ENCODE data around the gene SIAH1. TPM values are rescaled to one million over a fixed set of nuclear protein-coding genes. Genes with fewer than 3 reads are reported as not detected.
"Not testable (repeated sequence)": the region's sequence is repeated elsewhere in the genome, so short reads cannot be mapped to it uniquely, and the experiment has no call there.

The SIAH1 gene
- polyA plus RNA-seq, 2 donors = 8.7 to 12.3 TPM

DNA sequence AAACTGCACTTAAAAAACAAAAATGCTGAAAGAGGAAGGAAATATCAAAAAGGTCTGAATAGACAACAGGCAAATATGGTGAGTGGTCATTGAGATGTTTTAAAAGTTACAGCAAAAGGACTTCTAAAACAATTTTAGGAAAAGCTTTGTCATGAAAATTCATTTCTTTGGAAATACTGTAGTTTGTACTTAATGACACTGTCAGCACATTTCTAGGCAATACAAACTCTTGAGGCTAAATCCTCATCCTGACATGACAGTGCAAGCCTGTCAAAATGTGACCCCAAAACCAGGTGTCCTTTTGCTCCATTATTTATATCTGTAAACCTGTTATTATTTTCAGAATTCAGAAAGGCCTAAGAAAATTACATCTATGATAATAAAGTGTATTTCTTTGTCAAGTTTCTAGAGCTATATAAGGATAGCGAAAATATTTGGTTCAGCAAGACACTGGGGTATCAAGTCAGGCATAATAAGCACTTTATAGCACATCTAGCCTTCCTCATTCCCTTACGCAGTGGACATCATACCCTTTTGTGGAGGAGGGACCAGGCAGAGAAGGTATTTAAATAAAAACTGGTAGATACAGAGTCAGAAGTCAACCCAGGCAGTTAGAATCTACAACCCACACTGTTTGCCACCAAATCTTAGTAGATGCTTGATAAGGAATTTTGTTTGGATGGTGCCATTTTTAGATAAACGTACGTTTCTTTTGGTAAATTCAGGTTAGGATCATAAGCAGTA, 28.4 kb downstream of the SIAH1 start:
- H3K9me3 ChIP-seq (ENCODE audit: control insufficient read depth in 2 of 2, insufficient read depth in 1 of 2, low read depth in 1 of 2, low read length in 1 of 2) = no peaks in the 10 kb centered on the region
- H3K4me1 ChIP-seq (ENCODE audit: control insufficient read depth in 2 of 2, insufficient read depth in 2 of 2, low read length in 1 of 2) = no peaks in the 10 kb centered on the region
- H3K4me3 ChIP-seq (ENCODE audit: low read depth in 1 of 2, low read length in 2 of 2) = no peak overlapping the region
- H3K27me3 ChIP-seq (ENCODE audit: control insufficient read depth in 1 of 2, insufficient read depth in 2 of 2, low read length in 2 of 2) = no peaks in the 10 kb centered on the region
- H3K36me3 ChIP-seq (ENCODE audit: control insufficient read depth in 2 of 2, insufficient read depth in 2 of 2, low read length in 1 of 2) = peaks cover 1 to 5% of the 10 kb centered on the region in 2 donors
- H3K27ac ChIP-seq (ENCODE audit: low read depth in 2 of 2, low read length in 1 of 2) = no peak overlapping the region
- WGBS, 2 donors = 86 to 93% methylated on average over 4 of the region's 4 CpGs

DNA sequence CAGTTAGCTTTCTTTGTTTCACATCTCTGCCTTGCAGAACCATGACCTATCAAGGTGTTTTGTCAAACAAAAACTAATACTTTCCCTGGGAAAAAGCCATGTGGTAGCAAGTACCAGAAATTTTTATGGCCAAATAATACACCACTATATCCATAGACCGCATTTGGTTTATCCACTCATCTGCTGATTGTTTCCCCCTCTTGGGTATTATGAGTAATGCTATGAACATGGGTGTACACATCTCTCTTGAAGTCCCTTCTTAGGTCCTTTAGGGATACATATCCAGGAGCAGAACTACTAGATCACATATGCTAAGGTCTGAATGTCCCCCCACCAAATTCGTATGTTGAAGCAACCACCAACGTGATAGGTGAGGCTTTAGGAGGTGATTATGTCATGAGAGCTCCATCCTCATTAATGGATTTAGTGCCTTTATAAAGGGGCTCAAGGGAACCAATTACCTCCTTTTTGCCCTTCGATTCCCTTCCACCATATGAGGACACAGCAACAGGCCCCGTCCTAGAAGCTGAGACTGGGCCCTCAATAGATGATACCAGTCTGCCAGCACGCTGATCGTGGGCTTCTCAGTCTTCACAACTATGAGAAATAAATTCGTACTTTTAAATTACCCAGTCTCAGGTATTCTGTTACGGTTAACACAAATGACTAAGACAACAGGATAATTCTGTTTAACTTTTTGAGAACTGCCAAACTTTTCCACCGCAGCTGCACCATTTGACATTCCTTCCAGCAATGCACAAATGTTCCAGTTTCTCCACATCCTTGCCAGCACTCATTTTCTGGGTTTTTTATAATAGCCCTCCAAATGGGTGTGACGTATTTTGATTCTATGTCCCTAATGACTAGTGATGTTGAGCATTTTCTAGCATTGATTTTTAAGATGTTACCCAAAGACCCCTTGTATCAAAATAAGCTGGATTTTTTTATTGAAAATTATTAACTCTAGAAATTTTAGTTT, 30.0 kb downstream of the SIAH1 start:
- 87 to 91% methylated on average over 11 of the region's 11 CpGs for WGBS, 2 donors

DNA sequence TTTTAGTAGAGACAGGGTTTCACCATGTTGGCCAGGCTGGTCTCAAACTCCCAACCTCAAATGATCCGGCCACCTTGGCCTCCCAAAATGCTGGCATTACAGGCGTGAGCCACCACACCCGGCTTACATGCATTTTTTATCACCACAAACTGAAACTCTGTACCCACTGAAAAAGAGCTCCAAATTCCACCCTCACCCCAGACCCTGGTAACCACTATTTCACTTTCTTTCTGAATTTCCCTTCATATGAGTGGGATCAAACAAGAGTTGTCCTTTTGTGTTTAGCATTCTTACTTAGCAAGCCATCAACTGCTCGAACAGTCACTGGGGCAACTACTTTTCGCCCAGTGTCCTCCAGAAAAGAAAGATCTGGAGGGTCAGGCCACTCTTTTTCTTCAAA, 30.8 kb downstream of the SIAH1 start:
- not testable (repeated sequence) for H3K4me3 ChIP-seq (ENCODE audit: low read depth in 1 of 2, low read length in 2 of 2); H3K27ac ChIP-seq (ENCODE audit: low read depth in 2 of 2, low read length in 1 of 2); H3K36me3 ChIP-seq (ENCODE audit: control insufficient read depth in 2 of 2, insufficient read depth in 2 of 2, low read length in 1 of 2); H3K9me3 ChIP-seq (ENCODE audit: control insufficient read depth in 2 of 2, insufficient read depth in 1 of 2, low read depth in 1 of 2, low read length in 1 of 2); H3K4me1 ChIP-seq (ENCODE audit: control insufficient read depth in 2 of 2, insufficient read depth in 2 of 2, low read length in 1 of 2); H3K27me3 ChIP-seq (ENCODE audit: control insufficient read depth in 1 of 2, insufficient read depth in 2 of 2, low read length in 2 of 2)
- 91 to 92% methylated on average over 5 of the region's 5 CpGs for WGBS, 2 donors

More for the DNA sequence above, 30.0 kb downstream of the SIAH1 start:
- Histone ChIP-seq H3K4me1 (ENCODE audit: control insufficient read depth in 2 of 2, insufficient read depth in 2 of 2, low read length in 1 of 2) (no peaks in the 10 kb centered on the region), H3K4me3 (ENCODE audit: low read depth in 1 of 2, low read length in 2 of 2) (no peak overlapping the region), H3K27ac (ENCODE audit: low read depth in 2 of 2, low read length in 1 of 2) (no peak overlapping the region), H3K27me3 (ENCODE audit: control insufficient read depth in 1 of 2, insufficient read depth in 2 of 2, low read length in 2 of 2) (no peaks in the 10 kb centered on the region), H3K36me3 (ENCODE audit: control insufficient read depth in 2 of 2, insufficient read depth in 2 of 2, low read length in 1 of 2) (peaks cover 0 to 4% of the 10 kb centered on the region in 2 donors), H3K9me3 (ENCODE audit: control insufficient read depth in 2 of 2, insufficient read depth in 1 of 2, low read depth in 1 of 2, low read length in 1 of 2) (no peaks in the 10 kb centered on the region)

- H3K27me3 ChIP-seq (ENCODE audit: control insufficient read depth in 1 of 2, insufficient read depth in 2 of 2, low read length in 2 of 2) = no peaks in the 10 kb centered on the region
- no peak overlapping the region for H3K27ac ChIP-seq (ENCODE audit: low read depth in 2 of 2, low read length in 1 of 2)
- no peaks in the 10 kb centered on the region for H3K4me1 ChIP-seq (ENCODE audit: control insufficient read depth in 2 of 2, insufficient read depth in 2 of 2, low read length in 1 of 2)
- H3K9me3 ChIP-seq (ENCODE audit: control insufficient read depth in 2 of 2, insufficient read depth in 1 of 2, low read depth in 1 of 2, low read length in 1 of 2) = no peaks in the 10 kb centered on the region
- 27 to 28% methylated on average over 7 of the region's 7 CpGs for WGBS, 2 donors
- H3K36me3 ChIP-seq (ENCODE audit: control insufficient read depth in 2 of 2, insufficient read depth in 2 of 2, low read length in 1 of 2) = peaks cover 0 to 6% of the 10 kb centered on the region in 2 donors
- no peak overlapping the region for H3K4me3 ChIP-seq (ENCODE audit: low read depth in 1 of 2, low read length in 2 of 2)
Measured at GRCh38 chr16:48353565-48354163, 31.5 kb downstream of the SIAH1 start.

DNA sequence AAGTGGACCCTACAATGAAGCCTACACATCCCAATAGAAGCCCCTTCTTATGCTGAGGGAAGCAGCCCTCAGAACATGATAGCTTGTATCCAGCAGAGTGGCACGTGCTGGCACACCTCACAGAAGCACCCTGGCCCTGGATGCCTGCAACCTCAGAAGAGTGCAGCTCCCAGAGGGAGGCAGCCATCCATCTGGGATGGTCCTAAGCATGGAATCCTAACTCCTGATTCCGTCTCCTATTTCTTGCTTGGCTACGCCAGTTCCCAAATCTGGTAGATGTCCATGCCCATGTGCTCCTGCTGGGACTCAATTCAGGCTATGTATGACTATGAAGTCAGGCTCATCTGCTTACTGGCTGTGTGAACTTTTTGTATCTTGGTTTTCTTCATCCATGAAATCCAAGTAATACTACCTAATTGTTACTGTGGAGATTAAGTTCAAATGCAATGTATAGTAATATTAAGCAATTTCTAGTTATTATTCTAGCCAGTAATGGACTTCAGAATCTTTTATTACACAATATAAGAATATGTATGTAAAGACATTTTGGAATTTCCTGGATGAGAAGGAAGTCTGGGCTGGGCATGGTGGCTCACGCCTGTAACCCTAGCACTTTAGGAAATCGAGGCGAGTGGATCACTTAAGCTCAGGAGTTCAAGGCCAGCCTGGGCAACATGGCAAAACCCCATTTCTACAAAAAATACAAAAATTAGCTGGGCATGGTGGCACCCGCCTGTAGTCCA, 32.4 kb downstream of the SIAH1 start:
- Histone ChIP-seq H3K27ac (ENCODE audit: low read depth in 2 of 2, low read length in 1 of 2) (no peak overlapping the region), H3K4me3 (ENCODE audit: low read depth in 1 of 2, low read length in 2 of 2) (no peak overlapping the region), H3K36me3 (ENCODE audit: control insufficient read depth in 2 of 2, insufficient read depth in 2 of 2, low read length in 1 of 2) (peaks cover 0 to 10% of the 10 kb centered on the region in 2 donors), H3K4me1 (ENCODE audit: control insufficient read depth in 2 of 2, insufficient read depth in 2 of 2, low read length in 1 of 2) (no peaks in the 10 kb centered on the region), H3K27me3 (ENCODE audit: control insufficient read depth in 1 of 2, insufficient read depth in 2 of 2, low read length in 2 of 2) (no peaks in the 10 kb centered on the region), H3K9me3 (ENCODE audit: control insufficient read depth in 2 of 2, insufficient read depth in 1 of 2, low read depth in 1 of 2, low read length in 1 of 2) (no peaks in the 10 kb centered on the region)
- 80 to 84% methylated on average over 7 of the region's 7 CpGs for WGBS, 2 donors

DNA sequence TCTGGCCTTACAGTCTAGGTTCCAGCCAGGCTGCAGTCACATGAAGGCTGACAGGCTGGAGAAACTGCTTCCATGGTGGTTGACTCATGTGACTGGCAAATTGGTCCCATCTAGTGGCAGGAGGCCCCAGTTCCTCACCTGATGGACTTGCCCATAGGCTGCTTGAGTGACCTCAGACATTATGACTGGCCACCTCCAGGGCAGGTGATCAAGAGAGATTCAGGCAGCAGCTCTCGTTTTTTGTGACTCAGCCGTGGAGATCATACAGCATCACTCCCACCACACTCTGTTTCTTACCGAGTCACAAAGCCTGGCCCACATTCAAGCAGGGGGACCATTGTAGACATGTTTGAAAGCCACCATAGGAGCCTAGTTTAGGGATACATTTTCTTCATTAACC, 34.5 kb downstream of the SIAH1 start:
- 60 to 73% methylated on average over 3 of the region's 3 CpGs for WGBS, 2 donors

DNA sequence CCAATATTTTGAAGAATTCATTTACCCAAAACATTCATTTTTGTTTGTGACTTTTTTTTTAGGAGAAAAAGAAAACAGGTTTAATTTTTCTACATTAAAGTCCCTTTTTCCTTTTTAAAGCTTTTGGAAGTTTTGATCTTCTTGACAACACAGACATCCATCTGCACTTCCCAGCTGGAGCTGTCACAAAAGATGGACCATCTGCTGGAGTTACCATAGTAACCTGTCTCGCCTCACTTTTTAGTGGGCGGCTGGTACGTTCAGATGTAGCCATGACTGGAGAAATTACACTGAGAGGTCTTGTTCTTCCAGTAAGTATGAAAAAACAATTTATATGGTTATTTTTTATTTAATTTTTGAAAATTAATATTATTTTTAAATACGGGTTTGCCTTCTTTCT, 37.2 kb downstream of the SIAH1 start:
- 87 to 95% methylated on average over 4 of the region's 4 CpGs for WGBS, 2 donors
- Histone ChIP-seq H3K36me3 (ENCODE audit: control insufficient read depth in 2 of 2, insufficient read depth in 2 of 2, low read length in 1 of 2) (peaks cover 0 to 16% of the 10 kb centered on the region in 2 donors), H3K9me3 (ENCODE audit: control insufficient read depth in 2 of 2, insufficient read depth in 1 of 2, low read depth in 1 of 2, low read length in 1 of 2) (no peaks in the 10 kb centered on the region)

More for the DNA sequence above, 34.5 kb downstream of the SIAH1 start:
- Histone ChIP-seq H3K4me3 (ENCODE audit: low read depth in 1 of 2, low read length in 2 of 2) (no peak overlapping the region), H3K36me3 (ENCODE audit: control insufficient read depth in 2 of 2, insufficient read depth in 2 of 2, low read length in 1 of 2) (peaks cover 0 to 15% of the 10 kb centered on the region in 2 donors), H3K4me1 (ENCODE audit: control insufficient read depth in 2 of 2, insufficient read depth in 2 of 2, low read length in 1 of 2) (no peaks in the 10 kb centered on the region), H3K27ac (ENCODE audit: low read depth in 2 of 2, low read length in 1 of 2) (peak overlapping the region in 1 of 2 donors; percentile 2), H3K27me3 (ENCODE audit: control insufficient read depth in 1 of 2, insufficient read depth in 2 of 2, low read length in 2 of 2) (no peaks in the 10 kb centered on the region), H3K9me3 (ENCODE audit: control insufficient read depth in 2 of 2, insufficient read depth in 1 of 2, low read depth in 1 of 2, low read length in 1 of 2) (no peaks in the 10 kb centered on the region)

GRCh38 chr16:48347191-48347865, 37.9 kb downstream of the SIAH1 start:
- Histone ChIP-seq H3K27me3 (ENCODE audit: control insufficient read depth in 1 of 2, insufficient read depth in 2 of 2, low read length in 2 of 2) (no peaks in the 10 kb centered on the region), H3K36me3 (ENCODE audit: control insufficient read depth in 2 of 2, insufficient read depth in 2 of 2, low read length in 1 of 2) (peaks cover 2 to 14% of the 10 kb centered on the region in 2 donors), H3K27ac (ENCODE audit: low read depth in 2 of 2, low read length in 1 of 2) (no peak overlapping the region), H3K4me1 (ENCODE audit: control insufficient read depth in 2 of 2, insufficient read depth in 2 of 2, low read length in 1 of 2) (no peaks in the 10 kb centered on the region), H3K9me3 (ENCODE audit: control insufficient read depth in 2 of 2, insufficient read depth in 1 of 2, low read depth in 1 of 2, low read length in 1 of 2) (no peaks in the 10 kb centered on the region), H3K4me3 (ENCODE audit: low read depth in 1 of 2, low read length in 2 of 2) (no peak overlapping the region)
- 91 to 92% methylated on average over 20 of the region's 20 CpGs for WGBS, 2 donors

More for the DNA sequence above, 37.2 kb downstream of the SIAH1 start:
- H3K4me3 ChIP-seq (ENCODE audit: low read depth in 1 of 2, low read length in 2 of 2) = no peak overlapping the region
- no peaks in the 10 kb centered on the region for H3K27me3 ChIP-seq (ENCODE audit: control insufficient read depth in 1 of 2, insufficient read depth in 2 of 2, low read length in 2 of 2)
- no peak overlapping the region for H3K27ac ChIP-seq (ENCODE audit: low read depth in 2 of 2, low read length in 1 of 2)
- no peaks in the 10 kb centered on the region for H3K4me1 ChIP-seq (ENCODE audit: control insufficient read depth in 2 of 2, insufficient read depth in 2 of 2, low read length in 1 of 2)
